Adipocyte (in vitro differentiated cells): ENCODE data around the gene NGF.
"Not testable (repeated sequence)": the region's sequence is repeated elsewhere in the genome, so short reads cannot be mapped to it uniquely, and the experiment has no call there.

Source experiments
- DNase-seq: peaks from one replicate; pipeline ENCODE4 v3.0.0-alpha.2; 2015; ENCODE audit warnings: low read depth
- H3K27me3 ChIP-seq: replicated peaks from 2 replicates; pipeline ENCODE4 v1.7.0; 2013; ENCODE audit warnings: mild to moderate bottlenecking, low read length, moderate library complexity; ENCODE audit not compliant: control insufficient read depth, insufficient read depth
- H3K36me3 ChIP-seq: 2 replicates; pipeline ENCODE4 v1.7.0; 2013; ENCODE audit warnings: low read length, mild to moderate bottlenecking, moderate library complexity; ENCODE audit not compliant: control insufficient read depth, insufficient read depth, severe bottlenecking
- H3K4me1 ChIP-seq: 2 replicates; pipeline ENCODE4 v1.7.0; 2013; ENCODE audit warnings: mild to moderate bottlenecking, low read length, moderate library complexity; ENCODE audit not compliant: control insufficient read depth, insufficient read depth
- H3K4me3 ChIP-seq: 2 replicates; pipeline ENCODE4 v1.7.0; 2013; ENCODE audit warnings: mild to moderate bottlenecking, low read length, moderate library complexity
- H3K9ac ChIP-seq: 2 replicates; pipeline ENCODE4 v1.7.0; 2013; ENCODE audit warnings: mild to moderate bottlenecking, low read length, moderate library complexity
- H3K9me3 ChIP-seq: 2 replicates; pipeline ENCODE4 v1.7.0; 2013; ENCODE audit warnings: mild to moderate bottlenecking, low read length, moderate library complexity; ENCODE audit not compliant: control insufficient read depth

The NGF gene

GRCh38 chr1:115337633-115338456 lies at the start of gene NGF:
Gene NGF, minus strand, starts transcription at chr1:115338249. Its CDS starts 51,454 bp downstream, at chr1:115286795.
- H3K27me3 ChIP-seq, result no peaks in the 10 kb centered on the region
- peak; percentile 87 for DNase-seq

DNA sequence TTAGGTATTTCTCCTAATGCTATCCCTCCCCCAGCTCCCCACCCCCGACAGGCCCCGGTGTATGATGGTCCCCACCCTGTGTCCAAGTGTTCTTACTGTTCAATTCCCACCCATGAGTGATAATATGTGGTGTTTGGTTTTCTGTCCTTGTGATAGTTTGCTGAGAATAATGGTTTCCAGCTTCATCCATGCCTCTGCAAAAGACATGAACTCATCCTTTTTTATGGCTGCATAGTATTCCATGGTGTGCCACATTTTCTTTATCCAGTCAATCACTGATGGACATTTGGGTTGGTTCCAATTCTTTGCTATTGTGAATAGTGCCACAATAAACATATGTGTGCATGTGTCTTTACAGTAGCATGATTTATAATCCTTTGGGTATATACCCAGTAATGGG lies 45.4 kb upstream of the NGF start:
- not testable (repeated sequence) for H3K27me3 ChIP-seq, H3K9ac ChIP-seq, H3K9me3 ChIP-seq, H3K36me3 ChIP-seq, H3K4me3 ChIP-seq, DNase-seq
- H3K4me1 ChIP-seq, result peaks cover 13% of the 10 kb centered on the region

More at GRCh38 chr1:115337633-115338456, at the start of gene NGF:
- Histone ChIP-seq H3K36me3 (no peaks in the 10 kb centered on the region), H3K4me3 (peak within 1 kb of the TSS; percentile 85), H3K4me1 (peaks cover 45% of the 10 kb centered on the region), H3K9ac (peak within 1 kb of the TSS; percentile 86), H3K9me3 (no peaks in the 10 kb centered on the region)

GRCh38 chr1:115379943-115380342 lies 41.9 kb upstream of the NGF start:
- Histone ChIP-seq H3K9ac (no peak overlapping the region), H3K9me3 (no peaks in the 10 kb centered on the region), H3K4me1 (peaks cover 26% of the 10 kb centered on the region), H3K4me3 (no peak overlapping the region), H3K36me3 (no peaks in the 10 kb centered on the region), H3K27me3 (no peaks in the 10 kb centered on the region)
- no peak for DNase-seq

GRCh38 chr1:115377411-115377810 lies 39.4 kb upstream of the NGF start:
- DNase-seq, result peak; percentile 47
- H3K27me3 ChIP-seq, result no peaks in the 10 kb centered on the region
- H3K4me3 ChIP-seq, result no peak overlapping the region
- no peaks in the 10 kb centered on the region for H3K36me3 ChIP-seq
- H3K9ac ChIP-seq, result peak overlapping the region; percentile 26
- no peaks in the 10 kb centered on the region for H3K9me3 ChIP-seq
- peaks cover 32% of the 10 kb centered on the region for H3K4me1 ChIP-seq

DNA sequence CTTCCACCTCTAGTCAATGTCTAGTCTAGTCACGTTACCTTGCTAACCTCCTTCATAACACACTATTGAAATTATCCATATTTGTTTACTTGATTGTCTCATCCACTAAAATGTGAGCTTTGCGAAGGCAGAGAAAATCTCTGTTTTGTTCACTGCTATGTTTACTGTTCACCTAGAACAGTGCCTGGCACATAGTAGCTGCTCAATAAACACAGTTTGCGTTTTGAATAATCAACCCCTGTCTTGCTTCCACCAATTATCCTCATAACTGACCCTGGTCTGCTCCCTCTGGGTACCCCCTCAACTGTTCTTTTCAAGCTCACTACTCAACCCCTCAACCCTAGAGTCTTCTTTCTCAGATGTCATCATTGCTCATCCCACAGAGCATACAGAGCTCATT lies 36.5 kb upstream of the NGF start:
- DNase-seq, result no peak
- Histone ChIP-seq H3K4me3 (no peak overlapping the region), H3K36me3 (no peaks in the 10 kb centered on the region), H3K4me1 (peaks cover 23% of the 10 kb centered on the region), H3K9ac (no peak overlapping the region), H3K27me3 (no peaks in the 10 kb centered on the region), H3K9me3 (no peaks in the 10 kb centered on the region)

DNA sequence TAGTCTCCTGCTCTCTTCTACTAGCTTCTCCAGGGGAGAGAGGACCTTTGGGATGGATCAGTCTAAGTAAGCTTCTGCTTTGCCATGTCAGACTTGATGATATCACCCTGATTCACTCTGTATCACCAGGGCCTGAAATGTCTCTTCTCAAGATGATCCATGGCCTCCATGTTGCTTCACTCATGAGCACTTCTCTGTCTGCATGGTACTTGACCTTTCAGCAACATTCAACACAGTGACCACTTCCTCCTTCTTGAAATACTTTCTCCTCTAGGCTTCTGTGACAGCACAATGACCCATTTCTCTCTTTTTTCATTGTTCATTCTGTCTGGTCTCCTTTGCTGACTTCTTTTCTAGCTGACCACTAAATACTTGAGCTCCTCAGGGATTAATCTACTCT lies 35.3 kb upstream of the NGF start:
- H3K9me3 ChIP-seq, result no peaks in the 10 kb centered on the region
- no peaks in the 10 kb centered on the region for H3K36me3 ChIP-seq
- no peaks in the 10 kb centered on the region for H3K27me3 ChIP-seq
- DNase-seq, result peak; percentile 39
- no peak overlapping the region for H3K9ac ChIP-seq
- peaks cover 23% of the 10 kb centered on the region for H3K4me1 ChIP-seq
- no peak overlapping the region for H3K4me3 ChIP-seq

- H3K4me3 ChIP-seq, result no peak overlapping the region
- no peaks in the 10 kb centered on the region for H3K27me3 ChIP-seq
- no peaks in the 10 kb centered on the region for H3K36me3 ChIP-seq
- no peak overlapping the region for H3K9ac ChIP-seq
- no peak for DNase-seq
- no peaks in the 10 kb centered on the region for H3K9me3 ChIP-seq
- peaks cover 13% of the 10 kb centered on the region for H3K4me1 ChIP-seq
These were observed 27.7 kb upstream of the NGF start for GRCh38 chr1:115365738-115366137.

GRCh38 chr1:115364780-115365155 lies 26.7 kb upstream of the NGF start:
- no peaks in the 10 kb centered on the region for H3K36me3 ChIP-seq
- peaks cover 13% of the 10 kb centered on the region for H3K4me1 ChIP-seq
- no peaks in the 10 kb centered on the region for H3K27me3 ChIP-seq
- DNase-seq, result peak; percentile 56
- no peak overlapping the region for H3K4me3 ChIP-seq
- no peaks in the 10 kb centered on the region for H3K9me3 ChIP-seq
- no peak overlapping the region for H3K9ac ChIP-seq

DNA sequence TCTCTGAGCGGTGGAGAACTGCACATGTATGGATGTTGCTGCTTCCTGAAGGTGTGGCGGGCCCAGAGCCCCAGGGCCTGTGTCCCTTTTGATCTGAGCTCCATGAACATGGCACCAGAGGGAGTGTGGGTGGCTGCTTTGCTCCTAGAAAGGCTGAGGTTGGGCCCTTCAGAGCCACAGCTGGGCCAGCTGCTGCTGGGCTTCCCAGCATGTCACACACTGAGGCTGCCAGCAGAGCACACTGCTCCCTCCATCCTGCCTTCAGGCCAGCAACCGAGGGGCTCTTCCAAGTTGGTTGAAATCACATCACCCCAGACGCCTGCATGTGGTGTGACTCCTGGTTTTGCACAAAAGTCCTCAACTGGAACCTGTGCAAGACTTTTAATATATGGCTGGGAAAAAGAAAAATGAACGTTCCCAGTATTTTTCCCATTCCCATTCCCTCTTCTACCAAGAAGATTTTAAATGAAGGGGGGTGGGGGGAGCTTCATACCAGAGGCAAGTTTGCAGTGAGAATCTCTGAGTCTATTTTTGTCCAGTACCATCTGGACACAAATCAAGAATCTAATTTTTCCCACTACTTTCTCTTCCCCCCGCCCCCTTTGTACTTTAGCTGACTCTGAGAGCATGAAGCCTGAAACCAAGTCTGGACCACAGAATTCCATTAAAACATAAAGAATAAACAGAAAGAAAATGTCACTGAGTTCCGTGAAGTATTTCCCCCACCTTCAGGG lies 26.2 kb upstream of the NGF start:
- Histone ChIP-seq H3K9me3 (no peaks in the 10 kb centered on the region), H3K36me3 (no peaks in the 10 kb centered on the region), H3K27me3 (no peaks in the 10 kb centered on the region), H3K4me3 (no peak overlapping the region), H3K9ac (no peak overlapping the region), H3K4me1 (peaks cover 13% of the 10 kb centered on the region)
- peak; percentile 77 for DNase-seq

DNA sequence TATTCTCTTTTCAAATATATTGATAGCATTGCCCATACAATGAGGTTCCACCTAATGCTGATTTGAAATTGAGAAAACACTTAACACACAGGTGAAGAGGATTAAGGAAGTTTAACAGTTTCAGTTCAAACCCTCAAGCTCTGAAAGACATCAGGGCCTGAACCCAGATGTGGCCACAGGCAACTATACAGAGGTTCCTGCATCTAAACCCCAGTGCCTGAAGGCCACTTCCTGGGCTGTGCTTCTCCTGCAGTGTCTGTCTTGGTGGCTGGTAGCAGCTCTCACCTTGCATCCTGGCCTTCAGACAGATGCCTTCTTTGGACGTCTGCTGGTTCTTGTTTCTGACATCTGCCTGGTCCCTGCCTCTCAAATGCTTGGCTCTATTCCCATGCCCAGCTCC lies 25.1 kb upstream of the NGF start:
- Histone ChIP-seq H3K9ac (no peak overlapping the region), H3K9me3 (no peaks in the 10 kb centered on the region), H3K36me3 (no peaks in the 10 kb centered on the region), H3K4me3 (no peak overlapping the region), H3K4me1 (peaks cover 13% of the 10 kb centered on the region), H3K27me3 (no peaks in the 10 kb centered on the region)
- DNase-seq, result no peak

DNA sequence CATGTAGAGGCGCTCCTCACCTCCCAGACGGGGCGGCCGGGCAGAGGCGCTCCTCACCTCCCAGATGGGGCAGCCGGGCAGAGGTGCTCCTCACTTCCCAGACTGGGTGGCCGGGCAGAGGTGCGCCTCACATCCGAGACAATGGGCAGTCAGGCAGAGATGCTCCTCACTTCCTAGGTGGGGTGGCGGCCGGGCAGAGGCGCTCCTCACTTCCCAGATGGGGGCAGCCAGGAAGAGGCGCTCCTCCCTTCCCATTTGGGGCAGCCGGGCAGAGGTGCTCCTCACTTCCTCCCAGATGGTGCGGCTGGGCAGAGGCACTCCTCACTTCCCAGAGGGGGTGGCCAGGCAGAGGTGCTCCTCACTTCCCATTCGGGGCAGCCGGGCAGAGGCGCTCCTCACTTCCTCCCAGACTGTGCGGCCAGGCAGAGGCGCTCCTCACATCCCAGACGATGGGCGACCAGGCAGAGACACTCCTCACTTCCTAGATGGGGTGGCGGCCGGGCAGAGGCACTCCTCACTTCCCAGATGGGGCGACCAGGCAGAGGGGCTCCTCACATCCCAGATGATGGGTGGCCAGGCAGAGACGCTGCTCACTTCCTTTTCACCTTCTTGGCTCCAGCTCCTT lies 22.6 kb upstream of the NGF start:
- peaks cover 13% of the 10 kb centered on the region for H3K4me1 ChIP-seq

More for the DNA sequence above, 22.6 kb upstream of the NGF start:
- DNase-seq, H3K36me3 ChIP-seq, H3K9me3 ChIP-seq, H3K9ac ChIP-seq, H3K27me3 ChIP-seq, H3K4me3 ChIP-seq: not testable (repeated sequence)
